ENCODE results near the gene GTF2B.
"Not testable (repeated sequence)": the region's sequence is repeated elsewhere in the genome, so short reads cannot be mapped to it uniquely, and the experiment has no call there.

The GTF2B gene

GRCh38 chr1:88891318-88891950 lies at the start of gene GTF2B:
Gene GTF2B, minus strand, starts transcription at chr1:88891567. Its CDS starts 68 bp downstream, at chr1:88891499.
- peak; percentile 92 to 94 for DNase-seq

- not testable (repeated sequence) for DNase-seq
These were observed 47.2 kb upstream of the GTF2B start for GRCh38 chr1:88938528-88938927.

GRCh38 chr1:88936760-88937342 lies 45.5 kb upstream of the GTF2B start:
- DNase-seq: no peak

GRCh38 chr1:88936223-88936523 lies 44.8 kb upstream of the GTF2B start:
- DNase-seq: no peak

GRCh38 chr1:88935522-88936222 lies 44.3 kb upstream of the GTF2B start:
- DNase-seq: peak; percentile 7 to 26

GRCh38 chr1:88930176-88930575 lies 38.8 kb upstream of the GTF2B start:
- not testable (repeated sequence) for DNase-seq

GRCh38 chr1:88923224-88923623 lies 31.9 kb upstream of the GTF2B start:
- DNase-seq: no peak

GRCh38 chr1:88922214-88922613 lies 30.8 kb upstream of the GTF2B start:
- DNase-seq: no peak

- no peak for DNase-seq
These were observed 29.5 kb upstream of the GTF2B start for GRCh38 chr1:88920845-88921244.

- DNase-seq: no peak
These were observed 26.1 kb upstream of the GTF2B start for GRCh38 chr1:88917321-88918025.

GRCh38 chr1:88916883-88917282 lies 25.5 kb upstream of the GTF2B start:
- DNase-seq: no peak

- DNase-seq: not testable (repeated sequence)
These were observed 20.4 kb upstream of the GTF2B start for GRCh38 chr1:88911800-88912199.

- DNase-seq: no peak
These were observed 19.8 kb upstream of the GTF2B start for GRCh38 chr1:88911161-88911560.

GRCh38 chr1:88910401-88910800 lies 19.0 kb upstream of the GTF2B start:
- no peak for DNase-seq

- DNase-seq: no peak
These were observed 9.5 kb upstream of the GTF2B start for GRCh38 chr1:88900883-88901282.

- DNase-seq: no peak
These were observed 5.8 kb upstream of the GTF2B start for GRCh38 chr1:88897070-88897730.

- no peak for DNase-seq
These were observed 1.1 kb upstream of the GTF2B start for GRCh38 chr1:88892357-88892877.

- DNase-seq: no peak
These were observed 579 bp upstream of the GTF2B start for GRCh38 chr1:88891951-88892340.

- DNase-seq: peak; percentile 17 to 19
These were observed 513 bp downstream of the GTF2B start for GRCh38 chr1:88890791-88891317.

- DNase-seq: no peak
These were observed 1.2 kb downstream of the GTF2B start for GRCh38 chr1:88890131-88890530.

- DNase-seq: no peak
These were observed 2.6 kb downstream of the GTF2B start for GRCh38 chr1:88888750-88889149.

- DNase-seq: no peak
These were observed 5.4 kb downstream of the GTF2B start for GRCh38 chr1:88885933-88886332.

GRCh38 chr1:88883156-88883555 lies 8.2 kb downstream of the GTF2B start:
- no peak for DNase-seq

Measured in activated CD4-positive, alpha-beta T cell treated with anti-CD3 and anti-CD28 coated beads for 4 hours (primary cell).